HEK293 (cell line): ENCODE results near the gene OR9G1.

Experiments
- CTCF ChIA-PET: fragments of 350-600 bp; formaldehyde crosslinking; extraction: SDS; loops from one replicate; lab custom pipeline; 2021; ENCODE audit warnings: antibody characterized with exemption; lab: Yijun Ruan, JAX
- POLR2A ChIA-PET: fragments of 300-600 bp; formaldehyde crosslinking; extraction: SDS; loops from one replicate; lab custom pipeline; 2020; ENCODE audit warnings: antibody characterized with exemption, inconsistent platforms; lab: Yijun Ruan, JAX
- H3K27ac ChIP-seq: fragments of 200-500 bp; sonication (Bioruptor generic); 2 replicates; pipeline ENCODE4 v1.5.1; 2014; ENCODE audit warnings: low read depth, low read length, control low read depth, inconsistent platforms; ENCODE audit errors: extremely low read depth
- H3K36me3 ChIP-seq, 2 experiments: fragments of 200-500 bp in 1 of 2; sonication (Bioruptor generic) in 1 of 2; 1 replicate in 1 of 2; 2 replicates in 1 of 2; pipeline ENCODE4 v1.5.1; 2014 to 2017; ENCODE audit warnings: inconsistent platforms in 2 of 2, low read length in 2 of 2; ENCODE audit not compliant: control insufficient read depth in 2 of 2, insufficient read depth in 1 of 2
- H3K4me1 ChIP-seq: fragments of 200-500 bp; sonication (Bioruptor generic); 2 replicates; pipeline ENCODE4 v1.5.1; 2014; ENCODE audit warnings: mild to moderate bottlenecking, low read length, inconsistent platforms; ENCODE audit not compliant: control insufficient read depth, insufficient read depth
- H3K4me3 ChIP-seq: 2 replicates; pipeline ENCODE4 v1.5.1; 2011; ENCODE audit warnings: low read depth, mild to moderate bottlenecking, control low read depth, low read length, moderate library complexity
- H3K9me3 ChIP-seq: fragments of 200-500 bp; sonication (Bioruptor generic); 2 replicates; pipeline ENCODE4 v1.5.1; 2014; ENCODE audit warnings: low read depth, low read length, inconsistent platforms; ENCODE audit not compliant: control insufficient read depth, insufficient read depth
- GFI1B ChIP-seq: fragments of 450-650 bp; formaldehyde crosslinking; IDR thresholded peaks from 2 replicates; pipeline ENCODE4 v1.5.1; 2016; ENCODE audit warnings: missing biosample characterization, missing genetic modification characterization
- GLIS2 ChIP-seq: fragments of 450-650 bp; formaldehyde crosslinking; IDR thresholded peaks from 2 replicates; pipeline ENCODE4 v1.5.1; 2016; ENCODE audit warnings: missing biosample characterization, missing genetic modification characterization
- HOXD13 ChIP-seq: sonication (generic); formaldehyde crosslinking; IDR thresholded peaks from 2 replicates; pipeline ENCODE4 v1.8.0; 2022; ENCODE audit warnings: missing genetic modification reagents, borderline replicate concordance
- MYNN ChIP-seq: fragments of 450-650 bp; formaldehyde crosslinking; IDR thresholded peaks from 2 replicates; pipeline ENCODE4 v1.5.1; 2016; ENCODE audit warnings: missing biosample characterization, missing genetic modification characterization, borderline replicate concordance
- PBX3 ChIP-seq: sonication (generic); formaldehyde crosslinking; IDR thresholded peaks from 2 replicates; pipeline ENCODE4 v1.8.1; 2022; ENCODE audit warnings: mild to moderate bottlenecking, moderate library complexity, missing genetic modification reagents
- PRDM1 ChIP-seq: fragments of 450-650 bp; formaldehyde crosslinking; IDR thresholded peaks from 2 replicates; pipeline ENCODE4; 2016; ENCODE audit warnings: missing biosample characterization, missing genetic modification characterization
- PRDM2 ChIP-seq: fragments of 450-650 bp; formaldehyde crosslinking; IDR thresholded peaks from 2 replicates; pipeline ENCODE4 v1.5.1; 2016; ENCODE audit warnings: missing biosample characterization, missing genetic modification characterization, borderline replicate concordance
- RBAK ChIP-seq: fragments of 450-650 bp; formaldehyde crosslinking; IDR thresholded peaks from 2 replicates; pipeline ENCODE4 v1.5.1; 2016; ENCODE audit warnings: missing biosample characterization, missing genetic modification characterization
- SP2 ChIP-seq: fragments of 450-650 bp; formaldehyde crosslinking; IDR thresholded peaks from 2 replicates; pipeline ENCODE4 v1.5.1; 2016; ENCODE audit warnings: missing biosample characterization, missing genetic modification characterization
- SP3 ChIP-seq: fragments of 450-650 bp; formaldehyde crosslinking; IDR thresholded peaks from 2 replicates; pipeline ENCODE4 v1.5.1; 2016; ENCODE audit warnings: missing biosample characterization, missing genetic modification characterization
- WT1 ChIP-seq: fragments of 450-650 bp; formaldehyde crosslinking; IDR thresholded peaks from 2 replicates; pipeline ENCODE4 v1.5.1; 2016; ENCODE audit warnings: missing biosample characterization, missing genetic modification characterization
- ZBTB48 ChIP-seq: fragments of 450-650 bp; formaldehyde crosslinking; IDR thresholded peaks from 2 replicates; pipeline ENCODE4 v1.5.1; 2016; ENCODE audit warnings: missing biosample characterization, missing genetic modification characterization
- ZIC2 ChIP-seq: fragments of 450-650 bp; formaldehyde crosslinking; IDR thresholded peaks from 2 replicates; pipeline ENCODE4 v1.5.1; 2016; ENCODE audit warnings: missing biosample characterization, missing genetic modification characterization
- ZNF121 ChIP-seq: fragments of 450-650 bp; formaldehyde crosslinking; IDR thresholded peaks from 2 replicates; pipeline ENCODE4 v1.5.1; 2016; ENCODE audit warnings: missing biosample characterization, missing genetic modification characterization
- ZNF133 ChIP-seq: fragments of 450-650 bp; formaldehyde crosslinking; IDR thresholded peaks from 2 replicates; pipeline ENCODE4 v1.5.1; 2016; ENCODE audit warnings: missing biosample characterization, missing genetic modification characterization
- ZNF221 ChIP-seq: fragments of 450-650 bp; formaldehyde crosslinking; IDR thresholded peaks from 2 replicates; pipeline ENCODE4 v1.5.1; 2017; ENCODE audit warnings: missing biosample characterization, missing genetic modification characterization, borderline replicate concordance
- ZNF37A ChIP-seq: fragments of 450-650 bp; IDR thresholded peaks from 2 replicates; pipeline ENCODE4 v1.5.1; 2018; ENCODE audit warnings: missing biosample characterization, missing genetic modification characterization
- ZNF521 ChIP-seq: fragments of 450-650 bp; formaldehyde crosslinking; IDR thresholded peaks from 2 replicates; pipeline ENCODE4 v1.5.1; 2017; ENCODE audit warnings: missing biosample characterization, mild to moderate bottlenecking, missing genetic modification characterization
- ZNF529 ChIP-seq: fragments of 450-650 bp; formaldehyde crosslinking; IDR thresholded peaks from 2 replicates; pipeline ENCODE4 v1.5.1; 2017; ENCODE audit warnings: missing genetic modification characterization, missing biosample characterization; ENCODE audit not compliant: insufficient replicate concordance
- ZNF530 ChIP-seq: fragments of 450-650 bp; formaldehyde crosslinking; IDR thresholded peaks from 2 replicates; pipeline ENCODE4 v1.5.1; 2016; ENCODE audit warnings: low read depth, missing biosample characterization, missing genetic modification characterization
- ZNF580 ChIP-seq: fragments of 450-650 bp; formaldehyde crosslinking; IDR thresholded peaks from 2 replicates; pipeline ENCODE4 v1.5.1; 2016; ENCODE audit warnings: missing biosample characterization, missing genetic modification characterization
- ZNF585B ChIP-seq: fragments of 450-650 bp; formaldehyde crosslinking; IDR thresholded peaks from 2 replicates; pipeline ENCODE4 v1.5.1; 2016; ENCODE audit warnings: missing biosample characterization, missing genetic modification characterization
- ZNF664 ChIP-seq: fragments of 450-650 bp; formaldehyde crosslinking; IDR thresholded peaks from 2 replicates; pipeline ENCODE4 v1.5.1; 2016; ENCODE audit warnings: missing biosample characterization, missing genetic modification characterization
- ZNF776 ChIP-seq: fragments of 450-650 bp; formaldehyde crosslinking; IDR thresholded peaks from 2 replicates; pipeline ENCODE4 v1.5.0; 2017; ENCODE audit warnings: missing biosample characterization, missing genetic modification characterization, borderline replicate concordance
- ZNF777 ChIP-seq: fragments of 450-650 bp; formaldehyde crosslinking; IDR thresholded peaks from 2 replicates; pipeline ENCODE4 v1.5.1; 2017; ENCODE audit warnings: missing biosample characterization, missing genetic modification characterization, borderline replicate concordance
- TF ChIP-seq, protein P1 (sequence below): fragments of 450-650 bp; formaldehyde crosslinking; IDR thresholded peaks from 2 replicates; pipeline ENCODE4 v1.5.1; 2017; ENCODE audit warnings: missing biosample characterization, missing genetic modification characterization
- TF ChIP-seq, protein P2 (sequence below): fragments of 450-650 bp; formaldehyde crosslinking; IDR thresholded peaks from 2 replicates; pipeline ENCODE4 v1.5.1; 2016; ENCODE audit warnings: missing biosample characterization, missing genetic modification characterization

OR9G1 gene, protein sequence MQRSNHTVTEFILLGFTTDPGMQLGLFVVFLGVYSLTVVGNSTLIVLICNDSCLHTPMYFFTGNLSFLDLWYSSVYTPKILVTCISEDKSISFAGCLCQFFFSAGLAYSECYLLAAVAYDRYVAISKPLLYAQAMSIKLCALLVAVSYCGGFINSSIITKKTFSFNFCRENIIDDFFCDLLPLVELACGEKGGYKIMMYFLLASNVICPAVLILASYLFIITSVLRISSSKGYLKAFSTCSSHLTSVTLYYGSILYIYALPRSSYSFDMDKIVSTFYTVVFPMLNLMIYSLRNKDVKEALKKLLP

GRCh38 chr11:56698795-56699194 is at the start of gene OR9G1:
TSS of gene OR9G1 (plus strand) at chr11:56699095. CDS start at chr11:56700388, 1,293 bp downstream.
- ChIA-PET POLR2A (no interaction called here), CTCF (no interaction called here)
- Histone ChIP-seq H3K27ac (no peak within 1 kb of the TSS), H3K9me3 (no peaks in the 10 kb centered on the region), H3K4me3 (no peak within 1 kb of the TSS), H3K36me3 (no peaks in the 10 kb centered on the region), H3K4me1 (no peaks in the 10 kb centered on the region)
- TF ChIP-seq, protein P1, sequence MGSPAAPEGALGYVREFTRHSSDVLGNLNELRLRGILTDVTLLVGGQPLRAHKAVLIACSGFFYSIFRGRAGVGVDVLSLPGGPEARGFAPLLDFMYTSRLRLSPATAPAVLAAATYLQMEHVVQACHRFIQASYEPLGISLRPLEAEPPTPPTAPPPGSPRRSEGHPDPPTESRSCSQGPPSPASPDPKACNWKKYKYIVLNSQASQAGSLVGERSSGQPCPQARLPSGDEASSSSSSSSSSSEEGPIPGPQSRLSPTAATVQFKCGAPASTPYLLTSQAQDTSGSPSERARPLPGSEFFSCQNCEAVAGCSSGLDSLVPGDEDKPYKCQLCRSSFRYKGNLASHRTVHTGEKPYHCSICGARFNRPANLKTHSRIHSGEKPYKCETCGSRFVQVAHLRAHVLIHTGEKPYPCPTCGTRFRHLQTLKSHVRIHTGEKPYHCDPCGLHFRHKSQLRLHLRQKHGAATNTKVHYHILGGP, result no peak
- TF ChIP-seq ZNF664 (tag by site-specific recombination) (no peak), HOXD13 (CRISPR knock-in tag) (no peak), ZNF221 (no peak), WT1 (tag by site-specific recombination) (no peak), GLIS2 (no peak), GFI1B (tag by site-specific recombination) (no peak), RBAK (tag by site-specific recombination) (no peak)

- Histone ChIP-seq H3K36me3 (no peaks in the 10 kb centered on the region), H3K27ac (no peak overlapping the region), H3K4me3 (no peak overlapping the region), H3K4me1 (no peaks in the 10 kb centered on the region), H3K9me3 (no peaks in the 10 kb centered on the region)
- ChIA-PET POLR2A (no interaction called here), CTCF (no interaction called here)
- TF ChIP-seq ZNF530 (tag by site-specific recombination), result no peak
- TF ChIP-seq ZNF37A (tag by site-specific recombination), result no peak
- TF ChIP-seq MYNN, result no peak
- TF ChIP-seq ZBTB48 (tag by site-specific recombination), result no peak
- TF ChIP-seq ZNF121 (tag by site-specific recombination), result no peak
- TF ChIP-seq ZNF777 (tag by site-specific recombination), result no peak
- TF ChIP-seq, protein P2, sequence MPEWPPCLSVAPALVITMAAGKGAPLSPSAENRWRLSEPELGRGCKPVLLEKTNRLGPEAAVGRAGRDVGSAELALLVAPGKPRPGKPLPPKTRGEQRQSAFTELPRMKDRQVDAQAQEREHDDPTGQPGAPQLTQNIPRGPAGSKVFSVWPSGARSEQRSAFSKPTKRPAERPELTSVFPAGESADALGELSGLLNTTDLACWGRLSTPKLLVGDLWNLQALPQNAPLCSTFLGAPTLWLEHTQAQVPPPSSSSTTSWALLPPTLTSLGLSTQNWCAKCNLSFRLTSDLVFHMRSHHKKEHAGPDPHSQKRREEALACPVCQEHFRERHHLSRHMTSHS (tag by site-specific recombination), result no peak
- no peak for TF ChIP-seq PRDM1
- TF ChIP-seq SP3 (tag by site-specific recombination), result no peak
- TF ChIP-seq ZNF521 (tag by site-specific recombination), result no peak
- TF ChIP-seq ZIC2 (tag by site-specific recombination), result no peak
- TF ChIP-seq PBX3, result no peak
- no peak for TF ChIP-seq ZNF580
- no peak for TF ChIP-seq ZNF776
- TF ChIP-seq PRDM2 (tag by site-specific recombination), result no peak
- TF ChIP-seq ZNF585B (tag by site-specific recombination), result no peak
- TF ChIP-seq ZNF529 (tag by site-specific recombination), result no peak
- TF ChIP-seq SP2 (tag by site-specific recombination), result no peak
- no peak for TF ChIP-seq ZNF133
Measured at GRCh38 chr11:56659755-56660154, 39.1 kb upstream of the OR9G1 start.
